ENCODE data around the gene OSCAR. TPM values are rescaled to one million over a fixed set of nuclear protein-coding genes. Genes with fewer than 3 reads are reported as not detected.

OSCAR gene, protein sequence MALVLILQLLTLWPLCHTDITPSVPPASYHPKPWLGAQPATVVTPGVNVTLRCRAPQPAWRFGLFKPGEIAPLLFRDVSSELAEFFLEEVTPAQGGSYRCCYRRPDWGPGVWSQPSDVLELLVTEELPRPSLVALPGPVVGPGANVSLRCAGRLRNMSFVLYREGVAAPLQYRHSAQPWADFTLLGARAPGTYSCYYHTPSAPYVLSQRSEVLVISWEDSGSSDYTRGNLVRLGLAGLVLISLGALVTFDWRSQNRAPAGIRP
- not detected in 3 replicates for total RNA-seq

- H3K4me3 Mint-ChIP-seq = peak within 1 kb of the TSS; percentile 99
- H3K4me1 Mint-ChIP-seq = peaks cover 12% of the 10 kb centered on the region
- H3K27ac Mint-ChIP-seq = no peak within 1 kb of the TSS
- DNase-seq (ENCODE audit: low spot score in 2 of 2, unreplicated experiment in 2 of 2) = no peak
- H3K36me3 Mint-ChIP-seq = peaks cover 4% of the 10 kb centered on the region
- no peaks in the 10 kb centered on the region for H3K9me3 Mint-ChIP-seq
- TF ChIP-seq CTCF (IDR thresholded peaks at IDR 0.05; ENCODE audit: unreplicated experiment) = no peak
- H3K27me3 Mint-ChIP-seq (ENCODE audit: low read depth) = peaks cover 20% of the 10 kb centered on the region
These were observed at the start of gene OSCAR for GRCh38 chr19:54100561-54100960. TSS of gene OSCAR (minus strand) at chr19:54100803. CDS start at chr19:54100792, 11 bp downstream.

DNA sequence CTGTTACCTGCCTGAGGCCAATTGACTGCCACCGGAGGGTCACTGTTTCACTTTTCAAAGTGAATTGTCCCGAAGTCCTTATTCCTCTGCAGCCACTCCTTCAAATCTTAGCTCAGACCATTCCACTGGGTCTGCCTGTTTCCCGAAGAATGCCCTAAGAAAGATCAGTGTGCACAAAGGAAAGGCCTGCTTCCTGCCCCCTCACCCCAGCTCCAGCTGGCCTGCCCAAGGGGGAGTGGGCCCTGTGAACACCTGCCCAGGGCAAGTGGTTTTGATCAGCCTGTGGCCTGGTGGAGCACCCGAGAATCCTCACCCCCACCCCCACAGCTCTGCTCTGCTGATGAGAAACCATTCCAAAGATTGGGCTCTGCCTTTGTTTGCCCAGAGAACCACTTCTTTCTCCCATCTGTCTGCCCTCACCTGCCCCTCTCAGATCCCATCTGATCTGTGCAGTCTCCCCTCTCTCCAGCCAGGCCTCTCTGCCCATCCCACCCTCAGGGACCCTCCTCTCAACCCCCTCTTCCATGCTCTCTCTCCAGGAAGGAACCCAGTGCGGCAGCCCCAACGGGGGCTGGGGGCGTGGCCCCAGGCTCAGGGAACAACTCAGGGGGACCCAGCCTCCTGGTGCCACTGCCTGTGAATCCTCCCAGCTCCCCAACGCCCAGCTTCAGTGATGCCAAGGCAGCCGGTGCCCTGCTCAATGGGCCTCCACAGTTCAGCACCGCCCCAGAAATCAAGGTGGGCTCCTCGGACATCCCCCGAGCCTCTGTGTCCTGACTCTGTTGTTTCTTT lies 48.6 kb upstream of the OSCAR start:
- peaks cover 48% of the 10 kb centered on the region for H3K36me3 Mint-ChIP-seq
- no peak for DNase-seq (ENCODE audit: low spot score in 2 of 2, unreplicated experiment in 2 of 2)
- H3K27me3 Mint-ChIP-seq (ENCODE audit: low read depth) = no peaks in the 10 kb centered on the region
- no peak for TF ChIP-seq CTCF (IDR thresholded peaks at IDR 0.05; ENCODE audit: unreplicated experiment)
- H3K4me1 Mint-ChIP-seq = no peaks in the 10 kb centered on the region
- H3K27ac Mint-ChIP-seq = no peak overlapping the region
- H3K4me3 Mint-ChIP-seq = no peak overlapping the region
- no peaks in the 10 kb centered on the region for H3K9me3 Mint-ChIP-seq

DNA sequence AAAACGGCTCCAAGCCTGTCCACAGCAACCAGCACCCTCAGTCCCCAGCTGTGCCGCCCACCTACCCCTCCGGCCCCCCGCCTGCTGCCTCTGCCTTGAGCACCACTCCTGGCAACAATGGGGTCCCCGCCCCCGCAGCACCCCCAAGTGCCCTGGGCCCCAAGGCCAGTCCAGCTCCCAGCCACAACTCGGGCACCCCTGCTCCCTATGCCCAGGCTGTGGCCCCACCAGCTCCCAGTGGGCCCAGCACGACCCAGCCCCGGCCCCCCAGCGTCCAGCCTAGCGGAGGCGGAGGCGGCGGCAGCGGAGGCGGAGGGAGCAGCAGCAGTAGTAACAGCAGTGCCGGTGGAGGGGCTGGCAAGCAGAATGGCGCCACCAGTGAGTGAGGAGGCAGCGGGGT lies 47.6 kb upstream of the OSCAR start:
- Mint-ChIP-seq H3K4me3 (no peak overlapping the region), H3K27me3 (ENCODE audit: low read depth) (no peaks in the 10 kb centered on the region), H3K36me3 (peaks cover 53% of the 10 kb centered on the region), H3K4me1 (no peaks in the 10 kb centered on the region), H3K27ac (no peak overlapping the region), H3K9me3 (no peaks in the 10 kb centered on the region)
- no peak for TF ChIP-seq CTCF (IDR thresholded peaks at IDR 0.05; ENCODE audit: unreplicated experiment)
- no peak for DNase-seq (ENCODE audit: low spot score in 2 of 2, unreplicated experiment in 2 of 2)

DNA sequence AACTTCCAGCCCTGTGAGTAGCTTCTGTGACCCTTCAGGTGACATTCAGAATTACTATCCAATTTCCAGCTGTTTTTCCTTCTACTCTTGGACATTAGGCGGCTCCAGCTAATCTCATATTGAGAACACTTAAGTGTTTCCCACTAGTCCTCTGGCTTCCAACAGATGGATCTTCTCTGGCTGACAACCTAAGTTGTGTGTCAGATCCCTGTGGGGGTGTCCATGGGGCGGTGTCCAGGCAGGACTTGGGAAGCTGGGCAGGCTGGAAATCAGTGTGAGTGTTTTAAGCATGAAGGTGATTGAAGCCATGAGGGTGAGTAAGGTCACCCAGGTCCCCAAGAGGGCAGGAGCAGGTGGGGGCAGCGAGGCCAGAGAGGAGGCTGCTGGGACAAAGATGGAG lies 47.1 kb upstream of the OSCAR start:
- H3K27me3 Mint-ChIP-seq (ENCODE audit: low read depth) = no peaks in the 10 kb centered on the region

DNA sequence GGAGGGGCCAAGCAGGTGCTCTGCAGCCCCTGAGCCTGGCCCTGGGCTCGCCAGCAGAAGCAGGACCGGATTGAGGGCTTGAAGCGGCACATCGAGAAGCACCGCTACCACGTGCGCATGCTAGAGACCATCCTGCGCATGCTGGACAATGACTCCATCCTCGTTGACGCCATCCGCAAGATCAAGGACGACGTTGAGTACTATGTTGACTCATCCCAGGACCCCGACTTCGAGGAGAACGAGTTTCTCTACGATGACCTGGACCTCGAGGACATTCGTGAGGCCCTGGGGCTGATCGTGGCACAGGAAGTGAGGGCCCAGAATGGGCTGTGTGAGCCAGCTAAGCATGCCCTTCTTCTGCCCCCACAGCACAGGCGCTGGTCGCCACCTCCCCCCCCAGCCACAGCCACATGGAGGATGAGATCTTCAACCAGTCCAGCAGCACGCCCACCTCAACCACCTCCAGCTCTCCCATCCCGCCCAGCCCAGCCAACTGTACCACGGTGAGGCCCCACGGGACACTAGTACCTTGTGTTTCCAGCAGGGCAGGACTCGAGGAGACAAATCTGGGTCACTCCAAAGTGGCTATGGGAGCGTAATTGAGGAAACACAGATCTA lies 45.0 kb upstream of the OSCAR start:
- no peaks in the 10 kb centered on the region for H3K9me3 Mint-ChIP-seq
- H3K4me1 Mint-ChIP-seq = peaks cover 1% of the 10 kb centered on the region
- no peak overlapping the region for H3K27ac Mint-ChIP-seq
- peaks cover 50% of the 10 kb centered on the region for H3K36me3 Mint-ChIP-seq
- H3K4me3 Mint-ChIP-seq = no peak overlapping the region
- no peak for DNase-seq (ENCODE audit: low spot score in 2 of 2, unreplicated experiment in 2 of 2)
- no peak for TF ChIP-seq CTCF (IDR thresholded peaks at IDR 0.05; ENCODE audit: unreplicated experiment)
- no peaks in the 10 kb centered on the region for H3K27me3 Mint-ChIP-seq (ENCODE audit: low read depth)

More for the DNA sequence above, 47.1 kb upstream of the OSCAR start:
- TF ChIP-seq CTCF (IDR thresholded peaks at IDR 0.05; ENCODE audit: unreplicated experiment) = no peak
- Mint-ChIP-seq H3K4me3 (no peak overlapping the region), H3K27ac (no peak overlapping the region), H3K9me3 (no peaks in the 10 kb centered on the region), H3K4me1 (no peaks in the 10 kb centered on the region), H3K36me3 (peaks cover 57% of the 10 kb centered on the region)
- no peak for DNase-seq (ENCODE audit: low spot score in 2 of 2, unreplicated experiment in 2 of 2)

Data from mesothelial cell of epicardium (in vitro differentiated cells).